Inferior parietal cortex (tissue), 1 donor: ENCODE measurements around the gene DOHH.
A peak's percentile ranks its signal among the peaks of the same experiment; 100 is the strongest.

Experiments
- DNase-seq: peaks from one replicate; pipeline ENCODE4 v3.0.0-alpha.2; 2016; ENCODE audit errors: extremely low spot score

Gene DOHH

GRCh38 chr19:3503036-3503572, 2.6 kb upstream of the DOHH start:
- no peak for DNase-seq

DNA sequence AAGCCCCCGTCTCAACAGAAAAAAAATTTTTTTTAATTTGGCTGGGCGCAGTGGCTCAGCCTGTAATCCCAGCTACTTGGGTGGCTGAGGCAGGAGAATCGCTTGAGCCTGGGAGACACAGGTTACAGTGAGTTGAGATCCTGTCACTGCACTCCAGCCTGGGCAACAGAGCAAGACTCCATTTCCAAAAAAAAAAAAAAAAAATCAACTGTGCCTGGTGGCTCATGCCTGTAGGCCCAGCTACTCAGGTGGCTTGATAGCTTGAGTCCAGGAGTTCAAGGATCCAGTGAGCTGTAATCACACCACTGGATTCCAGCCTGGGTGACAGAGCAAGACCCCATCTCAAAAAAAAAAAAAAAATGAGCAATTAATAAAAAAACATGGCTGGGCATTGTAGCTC, 1.3 kb upstream of the DOHH start:
- DNase-seq, result no peak

DNA sequence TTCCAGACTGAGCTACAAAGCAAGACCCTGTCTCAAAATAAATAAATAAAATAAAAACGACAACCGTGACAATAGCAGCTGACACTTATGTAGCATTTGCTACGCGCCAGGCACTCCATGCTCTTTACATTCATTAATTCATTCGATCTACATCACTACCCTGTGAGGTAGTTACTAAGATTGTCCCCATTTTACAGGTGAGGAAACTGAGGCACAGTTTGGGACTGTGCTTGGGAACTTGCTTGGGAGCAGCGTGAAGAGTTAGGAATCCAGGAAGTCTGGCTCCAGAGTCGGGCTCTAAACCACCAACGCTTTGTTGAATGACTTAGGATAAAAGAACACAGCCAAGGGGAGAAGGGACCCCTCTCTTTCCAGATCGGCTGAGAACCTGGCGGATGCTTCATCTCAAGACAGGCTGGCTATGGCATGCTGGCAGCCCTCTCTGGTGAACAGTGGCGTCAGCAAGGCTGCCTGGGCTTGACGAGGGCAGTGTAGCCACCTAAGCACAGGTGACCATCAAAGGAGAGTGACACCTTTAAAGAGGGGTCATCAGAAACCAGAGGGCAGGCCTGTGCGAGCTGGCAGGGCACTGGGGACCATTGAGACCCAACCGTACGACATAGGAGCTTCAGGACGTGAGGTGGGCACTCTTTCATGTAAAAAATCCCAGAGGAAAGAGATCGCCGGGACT, 591 bp downstream of the DOHH start:
- DNase-seq, result no peak

DNA sequence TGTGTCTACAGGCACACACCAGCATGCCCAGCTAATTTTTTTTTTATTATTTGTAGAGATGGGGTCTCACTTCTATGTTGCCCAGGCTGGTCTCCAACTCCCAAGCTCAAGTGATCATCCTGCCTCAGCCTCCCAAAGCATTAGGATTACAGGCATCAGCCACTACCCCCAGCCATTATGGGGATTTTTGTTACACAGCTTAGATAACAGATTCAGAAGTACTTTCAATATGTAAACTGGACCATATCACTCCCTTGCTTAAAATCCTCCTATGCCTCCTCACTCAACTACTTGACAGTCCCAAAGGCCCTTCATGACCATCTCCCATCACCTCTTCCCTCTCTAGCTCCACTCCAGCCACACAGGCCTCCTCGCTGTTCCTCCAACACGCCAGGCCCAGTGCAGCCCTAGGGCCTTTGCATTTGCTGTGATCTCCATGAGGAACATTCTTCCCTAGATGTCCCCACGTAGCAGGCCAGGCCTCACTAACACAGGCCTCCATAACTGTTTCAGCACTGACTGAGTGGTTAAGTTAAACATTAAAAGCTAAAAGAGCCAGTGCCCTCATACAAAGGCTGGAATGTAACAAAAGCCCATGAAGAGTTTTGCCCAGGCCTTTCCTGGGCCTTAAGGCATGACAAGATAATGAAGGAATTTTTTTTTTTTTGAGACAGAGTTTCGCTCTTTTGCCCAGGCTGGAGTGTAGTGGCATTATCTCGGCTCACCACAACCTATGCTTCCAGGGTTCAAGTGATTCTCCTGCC, 2.5 kb downstream of the DOHH start:
- no peak for DNase-seq

- DNase-seq, result no peak
These were observed 3.8 kb downstream of the DOHH start for GRCh38 chr19:3496392-3497273.

DNA sequence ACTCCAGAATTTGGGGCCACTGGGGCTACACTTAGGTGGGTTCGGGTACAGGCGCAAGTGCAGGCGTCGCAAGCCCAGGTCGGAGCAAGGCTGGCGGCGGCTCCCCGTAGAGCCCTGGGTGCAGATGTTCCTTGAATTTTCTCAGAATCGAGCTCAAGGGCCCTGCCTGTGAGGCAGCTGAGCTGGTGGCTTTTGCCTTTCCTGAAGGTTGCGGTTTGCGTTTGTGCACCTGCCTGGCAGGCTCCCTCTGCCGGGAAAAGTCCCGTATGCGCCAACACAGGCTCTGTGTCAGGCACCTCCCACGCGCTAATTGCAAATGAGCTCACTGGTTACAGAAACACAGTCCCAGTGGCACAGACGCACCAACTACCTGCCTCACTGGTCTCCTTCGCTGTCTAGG, 5.9 kb downstream of the DOHH start:
- DNase-seq, result no peak

GRCh38 chr19:3494051-3494450, 6.4 kb downstream of the DOHH start:
- DNase-seq, result peak; percentile 80

DNA sequence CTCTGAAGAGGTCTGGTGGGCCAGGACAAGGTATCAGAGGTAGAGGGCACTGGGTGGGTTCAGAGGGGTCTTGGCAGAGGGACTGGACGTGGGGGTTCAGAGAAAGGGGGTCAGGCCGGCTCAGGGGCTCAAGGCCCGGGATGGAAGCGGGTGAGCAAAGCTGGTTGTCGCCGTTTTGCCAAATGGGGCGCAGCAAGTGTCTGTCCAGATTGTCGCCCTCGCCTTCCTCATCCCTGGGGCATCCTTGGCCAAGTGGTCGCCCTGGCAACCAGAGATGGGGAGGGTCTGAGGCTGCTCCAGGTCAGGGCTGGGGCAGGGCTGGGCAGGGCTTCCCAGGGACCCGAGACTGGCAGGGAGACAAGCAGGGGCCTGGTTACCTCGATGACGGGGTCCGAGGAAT, 6.8 kb downstream of the DOHH start:
- DNase-seq, result no peak

DNA sequence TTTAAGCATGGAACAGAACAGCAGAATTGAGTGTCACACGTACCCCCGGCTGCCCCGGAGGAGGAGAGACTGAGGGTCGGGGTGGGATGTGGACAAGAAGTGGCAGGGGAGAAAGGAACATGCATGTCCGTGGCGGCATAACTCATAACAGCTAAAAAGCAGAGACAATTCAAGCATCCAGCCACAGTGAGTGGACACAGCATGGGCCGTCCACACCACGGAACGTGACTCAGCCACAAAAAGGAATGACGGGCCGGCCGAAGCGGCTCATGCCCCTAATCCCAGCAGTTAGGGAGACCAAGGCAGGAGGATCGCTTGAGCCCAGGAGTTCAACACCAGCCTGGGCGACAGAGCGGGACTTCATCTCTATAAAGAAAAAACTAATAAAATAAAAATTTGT, 7.6 kb downstream of the DOHH start:
- DNase-seq, result no peak

- DNase-seq, result no peak
These were observed 8.2 kb downstream of the DOHH start for GRCh38 chr19:3492131-3492839.

- no peak for DNase-seq
These were observed 8.9 kb downstream of the DOHH start for GRCh38 chr19:3491396-3492119.

DNA sequence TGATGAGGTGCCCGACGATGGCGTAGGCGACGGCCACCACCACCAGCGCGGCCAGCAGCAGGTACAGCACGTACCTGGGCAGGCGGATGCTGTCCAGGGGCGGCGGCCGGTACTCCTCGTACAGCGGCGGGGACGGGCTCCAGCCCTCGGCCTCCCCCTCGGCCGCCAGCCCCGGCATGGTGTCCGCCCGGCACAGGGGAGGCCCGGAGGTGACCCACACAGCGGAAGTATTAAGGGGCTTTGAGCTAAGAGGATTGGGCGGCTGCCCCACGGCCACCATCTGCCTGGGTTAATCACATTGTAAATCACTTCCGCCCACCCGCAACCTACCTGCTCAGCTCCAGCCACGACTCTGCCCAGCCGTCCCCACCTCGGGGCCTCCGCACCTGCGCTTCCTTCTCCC, 17.2 kb downstream of the DOHH start, which contains the start of gene SMIM44:
TSS of gene SMIM44 (minus strand) at position 216 of the 403 bp plus-strand sequence. CDS start at position 178, 38 bp downstream.
- no peak for DNase-seq

- no peak for DNase-seq
These were observed 17.8 kb downstream of the DOHH start for GRCh38 chr19:3482507-3483225.

DNA sequence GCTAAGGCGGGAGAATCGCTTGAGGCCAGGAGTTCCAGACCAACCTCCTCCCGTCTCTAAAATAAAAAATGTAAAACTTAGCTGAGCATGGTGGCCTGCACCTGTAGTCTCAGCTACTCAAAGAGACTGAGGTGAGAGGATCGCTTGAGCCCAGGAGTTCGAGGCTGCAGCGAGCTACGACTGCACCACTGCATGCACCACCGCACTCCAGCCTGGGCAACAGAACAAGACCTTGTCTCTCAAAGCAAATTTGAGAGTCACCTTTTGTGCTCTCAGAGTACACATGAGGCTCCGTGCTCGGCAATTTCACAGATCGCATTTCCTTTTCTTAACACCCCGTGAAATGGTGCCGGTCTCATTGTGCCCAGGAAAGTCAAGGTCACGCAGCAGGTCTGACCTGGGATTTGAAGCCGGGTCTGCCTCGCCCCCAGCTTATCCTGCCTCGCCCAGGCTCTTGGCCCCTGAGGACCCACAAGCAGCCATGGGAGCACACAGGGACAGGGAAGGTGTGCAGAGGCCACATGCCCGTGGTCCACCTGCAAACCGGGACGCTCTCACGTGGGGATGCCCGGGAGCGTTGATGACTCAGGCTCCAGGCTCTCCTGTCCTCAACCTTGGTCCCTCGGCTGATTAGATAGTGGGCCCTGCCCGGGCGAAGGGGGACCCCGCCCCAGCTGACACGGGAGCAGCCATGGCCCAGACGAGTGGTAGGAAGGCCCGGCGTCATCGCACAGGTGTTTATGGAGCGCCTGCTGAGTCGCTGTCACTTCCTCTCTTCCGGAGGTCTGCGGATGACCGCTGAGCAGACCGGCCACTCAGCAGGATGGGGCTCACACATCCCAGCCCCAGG, 19.0 kb downstream of the DOHH start:
- no peak for DNase-seq

GRCh38 chr19:3480383-3481091, 19.9 kb downstream of the DOHH start, which contains the start of gene SMIM24:
Gene SMIM24, minus strand, starts transcription at chr19:3480525. Its CDS starts 62 bp downstream, at chr19:3480463.
- DNase-seq, result no peak

- no peak for DNase-seq
These were observed 20.6 kb downstream of the DOHH start for GRCh38 chr19:3479834-3480215.

- no peak for DNase-seq
These were observed 21.2 kb downstream of the DOHH start for GRCh38 chr19:3479177-3479833.
